ENCODE data around the gene AGO3.

- TF ChIP-seq POLR2A (IDR thresholded peaks at IDR 0.05; ENCODE audit: low read depth, low read length) (no peak), CTCF (IDR thresholded peaks at IDR 0.05; ENCODE audit: extremely low read depth in 1 of 2, insufficient read depth in 1 of 2, low read depth in 1 of 2, low read length in 2 of 2) (no peak), POLR2AphosphoS5 (IDR thresholded peaks at IDR 0.05; ENCODE audit: insufficient read depth, low read depth, low read length) (no peak)
Observed at GRCh38 chr1:36108314-36108713, 177.4 kb downstream of the AGO3 start.

Data from endothelial cell of umbilical vein (primary cell).